G401 (cell line): Measurements from ENCODE around the gene BCORL1. TPM values are rescaled to one million over a fixed set of nuclear protein-coding genes. Genes with fewer than 3 reads are reported as not detected.
A peak's percentile ranks its signal among the peaks of the same experiment; 100 is the strongest.

Experiments used
- DNase-seq: peaks from one replicate; pipeline ENCODE4 v3.0.0-alpha.2; 2015; ENCODE audit warnings: low spot score
- in situ Hi-C: cut with HindIII; loops from 2 replicates; pipeline ENCODE4 v1.10.0; 2016; ENCODE audit warnings: low sequenced_read_pairs, mixed read lengths
- total RNA-seq: library from RNA; depleted of rRNA; stranded (reverse); fragments of >200 nt; shearing (Covaris generic); gene quantifications from 2 replicates; pipeline ENCODE4 v1.2.3, GENCODE V29; 2014

The BCORL1 gene
- total RNA-seq, 1 experiment from 2014 or later = 3.4 TPM

GRCh38 chrX:130048686-130049222 lies 66.3 kb downstream of the BCORL1 start:
- in situ Hi-C loops = no loop called here
- DNase-seq = no peak

- in situ Hi-C loops = no loop called here
- DNase-seq = no peak
These were observed 67.4 kb downstream of the BCORL1 start for GRCh38 chrX:130049821-130050220.

DNA sequence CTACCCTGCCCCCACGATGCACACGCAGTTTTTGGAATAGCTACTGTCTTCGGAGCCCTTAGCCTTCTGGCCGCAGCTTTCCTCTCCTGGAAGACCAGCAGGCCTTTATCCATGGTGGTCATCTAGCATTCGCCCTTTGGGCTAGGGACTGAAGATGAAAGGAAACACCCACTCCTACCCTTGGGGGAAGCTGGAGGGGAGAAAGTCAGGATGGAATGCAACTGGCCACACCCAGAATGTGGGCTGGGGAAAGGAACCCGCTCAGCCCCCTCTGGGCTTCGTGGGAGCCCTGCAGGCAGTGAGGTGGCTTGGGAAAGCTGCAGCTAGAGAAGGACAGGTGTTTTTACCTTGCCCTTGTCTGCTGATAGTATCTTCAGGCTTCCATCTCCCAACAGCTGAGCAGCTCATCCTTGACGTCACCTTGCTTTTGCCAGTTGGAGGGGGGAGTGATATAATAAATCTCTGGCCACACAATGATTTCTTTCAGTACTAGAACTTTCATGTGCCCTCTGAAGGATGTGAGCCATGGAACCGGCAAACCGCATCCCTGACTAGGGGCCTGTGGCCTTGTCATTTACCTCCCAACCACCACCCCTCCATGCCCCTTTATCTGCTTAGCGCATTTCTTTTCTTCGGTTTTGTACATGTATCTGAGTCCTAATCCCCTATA lies 68.9 kb downstream of the BCORL1 start:
- in situ Hi-C loops = no loop called here
- no peak for DNase-seq

DNA sequence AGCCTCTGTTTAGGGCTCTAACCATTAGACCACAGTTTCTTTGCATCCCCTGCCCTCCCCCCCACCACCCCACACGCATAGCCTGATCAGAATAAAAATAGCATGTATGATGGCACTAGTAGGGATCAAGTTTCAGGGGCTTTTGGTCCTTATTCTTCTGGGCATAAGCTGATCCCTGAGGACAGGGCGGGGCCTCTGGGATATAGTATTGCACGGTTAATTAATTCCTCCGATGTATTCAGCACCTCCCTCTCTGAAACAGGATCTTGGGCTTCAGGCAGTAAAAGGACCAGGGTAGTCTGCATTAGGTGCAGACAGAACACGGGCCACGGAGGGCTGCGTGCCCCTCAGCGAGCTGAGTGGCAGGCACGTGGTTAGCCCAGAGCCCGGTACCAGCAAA lies 70.8 kb downstream of the BCORL1 start:
- in situ Hi-C loops = no loop called here

DNA sequence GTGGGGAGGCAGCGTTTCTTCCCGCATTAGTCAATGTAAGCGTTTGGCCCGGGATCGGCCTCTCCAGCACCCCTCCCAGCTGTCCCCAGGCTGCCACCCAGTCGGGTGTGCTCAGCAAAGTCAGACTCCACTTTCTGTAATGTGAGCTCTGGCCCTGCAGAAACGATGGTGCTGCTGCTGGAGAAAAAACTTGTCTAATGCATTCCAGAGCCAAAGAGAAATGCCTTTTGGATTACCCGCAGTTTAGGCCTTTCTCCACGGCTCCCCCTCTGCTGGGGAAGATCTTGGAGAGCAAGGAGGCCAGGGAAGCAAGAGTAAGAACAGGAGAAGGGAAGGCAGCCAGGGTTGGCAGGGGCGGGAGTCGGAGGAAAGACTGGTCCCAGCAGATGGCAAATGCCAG lies 72.7 kb downstream of the BCORL1 start:
- in situ Hi-C loops = no loop called here
- DNase-seq = peak; percentile 11

More for the DNA sequence above, 70.8 kb downstream of the BCORL1 start:
- no peak for DNase-seq

DNA sequence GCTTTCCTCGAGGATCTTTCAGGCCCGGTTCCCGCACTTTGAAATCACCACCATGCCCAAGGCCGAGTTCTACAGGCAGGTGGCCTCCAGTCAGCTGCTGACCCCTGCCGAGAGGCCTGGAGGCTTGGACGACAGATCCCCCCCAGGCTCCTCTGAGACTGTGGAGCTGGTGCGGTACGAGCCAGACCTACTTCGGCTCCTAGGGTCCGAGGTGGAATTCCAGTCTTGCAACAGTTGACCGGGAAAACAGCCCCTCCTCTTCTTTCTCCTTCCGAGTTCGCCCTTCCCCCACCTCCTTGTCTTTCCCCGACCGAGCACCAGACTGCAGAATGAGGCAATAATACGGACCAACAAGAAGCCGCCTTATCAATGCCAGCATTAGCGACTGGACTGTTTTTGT lies 73.5 kb downstream of the BCORL1 start:
- in situ Hi-C loops = no loop called here
- DNase-seq = no peak

GRCh38 chrX:130057209-130057608 lies 74.8 kb downstream of the BCORL1 start:
- in situ Hi-C loops = no loop called here
- peak; percentile 6 for DNase-seq

DNA sequence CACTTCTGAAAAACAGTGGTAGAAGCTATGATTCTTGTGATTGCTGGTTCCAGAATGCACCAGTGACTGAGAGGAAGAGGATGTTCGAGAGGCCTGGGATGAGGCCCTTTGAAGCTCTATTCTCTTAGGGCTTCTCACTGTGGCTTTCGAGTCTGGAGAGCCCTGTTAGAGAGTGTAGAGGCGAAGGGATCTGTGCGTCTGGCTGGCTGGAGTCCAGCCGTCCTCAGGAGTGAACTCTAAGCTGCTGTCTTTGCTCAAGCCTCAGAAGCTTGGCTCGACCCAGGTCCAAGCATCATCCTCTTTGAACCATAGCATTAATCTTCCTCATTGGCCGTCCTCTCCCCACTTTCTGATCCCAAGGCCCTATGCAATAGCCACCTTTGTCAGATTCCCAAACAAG lies 76.2 kb downstream of the BCORL1 start:
- in situ Hi-C loops = no loop called here

GRCh38 chrX:130060122-130061069 lies 78.0 kb downstream of the BCORL1 start:
- peak; percentile 68 for DNase-seq
- in situ Hi-C loops = no loop called here

More for the DNA sequence above, 76.2 kb downstream of the BCORL1 start:
- peak; percentile 57 for DNase-seq

- in situ Hi-C loops = no loop called here
- DNase-seq = no peak
These were observed 84.7 kb downstream of the BCORL1 start for GRCh38 chrX:130066975-130067615.

DNA sequence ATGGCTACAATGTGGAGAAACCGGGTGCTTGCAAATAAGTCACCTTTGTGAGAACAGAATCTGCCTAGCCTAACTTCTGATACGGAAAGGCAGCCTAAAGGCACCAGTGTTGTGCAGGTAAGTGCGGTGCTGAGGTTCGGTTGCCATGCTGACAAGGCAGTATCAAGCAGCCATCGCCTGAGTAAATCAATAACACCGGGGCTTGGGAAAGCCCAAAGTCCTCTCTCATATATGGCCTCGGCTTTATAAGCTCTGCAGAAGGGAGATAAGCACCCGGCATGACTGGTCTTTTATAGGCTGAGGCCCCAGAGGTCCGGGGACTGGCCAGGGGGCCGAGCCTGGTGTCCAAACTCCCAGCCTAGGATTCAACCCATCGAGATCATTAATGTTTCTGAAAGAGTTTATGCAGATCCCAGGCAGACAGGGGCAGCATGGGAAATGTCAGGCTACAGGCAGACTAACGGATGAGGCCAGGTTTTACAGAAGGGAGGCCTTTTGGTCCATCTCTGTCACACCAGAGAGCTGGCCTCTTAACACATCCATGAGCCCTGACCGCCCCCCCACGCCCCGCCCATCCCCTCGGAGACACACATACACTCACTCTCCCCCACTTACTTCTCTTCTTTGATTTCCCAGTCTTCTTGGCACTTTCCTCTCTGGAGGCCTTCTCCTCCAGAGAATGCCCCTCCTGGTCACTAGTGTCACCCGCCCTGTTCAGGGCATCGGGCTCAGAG lies 89.3 kb downstream of the BCORL1 start:
- in situ Hi-C loops = no loop called here
- no peak for DNase-seq

DNA sequence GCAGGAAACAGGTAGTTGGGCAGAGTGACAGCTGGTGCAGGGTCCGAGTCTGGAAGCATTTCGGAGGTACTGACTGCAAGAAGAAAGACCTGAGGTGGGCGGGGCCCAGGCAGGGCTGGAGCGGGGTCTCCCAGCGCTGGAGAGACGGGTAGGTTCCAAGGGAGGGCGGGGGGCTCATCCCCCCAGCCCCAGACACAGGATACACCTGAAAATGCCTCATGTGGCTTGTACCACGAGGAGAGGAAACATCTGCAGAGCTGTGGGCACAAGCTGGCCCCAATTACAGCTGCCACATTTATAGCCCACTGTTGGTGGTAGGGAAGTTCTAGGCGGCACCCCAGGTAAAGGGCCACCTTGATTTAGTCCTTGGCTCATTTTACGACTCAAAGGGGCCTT lies 89.9 kb downstream of the BCORL1 start:
- in situ Hi-C loops = no loop called here
- no peak for DNase-seq

DNA sequence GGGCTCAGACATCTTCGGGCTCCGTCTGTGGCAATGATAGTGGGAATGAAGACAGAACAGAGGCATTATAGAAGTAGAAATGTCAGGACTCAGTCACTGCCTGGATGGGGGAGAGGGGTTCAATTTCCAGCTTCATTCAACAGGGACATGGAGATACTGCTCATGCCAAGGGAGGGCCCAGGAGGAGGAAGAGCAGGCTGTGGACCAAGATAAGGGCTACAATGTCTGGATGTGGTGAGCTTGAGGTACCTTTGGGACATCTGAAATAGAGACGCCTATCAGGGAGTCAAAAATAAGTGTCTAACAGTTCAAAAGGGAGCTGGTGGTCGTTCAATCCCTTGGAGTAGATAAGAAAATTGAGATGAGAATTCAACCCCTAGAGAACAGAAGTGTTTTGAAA lies 93.3 kb downstream of the BCORL1 start:
- in situ Hi-C loops = no loop called here
- no peak for DNase-seq

DNA sequence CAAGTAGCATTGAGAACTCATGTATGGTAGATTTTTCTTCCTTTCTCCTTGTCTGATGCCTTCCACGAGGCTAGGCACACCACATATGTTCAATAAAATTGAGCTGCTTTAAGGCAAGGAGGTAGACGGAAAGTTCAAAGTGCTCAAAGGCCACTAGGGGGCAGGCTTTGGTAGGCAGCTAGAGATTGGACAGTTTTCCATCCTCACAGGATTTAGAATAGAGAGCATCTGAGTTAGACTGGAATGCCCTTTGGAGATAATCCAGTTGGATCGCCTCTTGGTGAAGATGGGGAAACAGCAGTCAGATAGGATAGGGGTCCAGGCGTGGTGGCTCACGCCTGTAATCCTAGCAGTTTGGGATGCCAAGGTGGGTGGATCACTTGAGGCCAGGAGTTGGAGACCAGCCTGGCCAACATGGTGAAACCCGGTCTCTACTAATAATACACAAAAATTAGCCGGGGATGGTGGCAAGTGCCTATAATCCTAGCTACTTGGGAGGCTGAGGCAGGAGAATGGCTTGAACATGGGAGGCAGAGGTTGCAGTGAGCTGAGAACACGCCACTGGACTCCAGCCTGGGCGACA lies 97.5 kb downstream of the BCORL1 start:
- DNase-seq = peak; percentile 77
- in situ Hi-C loops = no loop called here

DNA sequence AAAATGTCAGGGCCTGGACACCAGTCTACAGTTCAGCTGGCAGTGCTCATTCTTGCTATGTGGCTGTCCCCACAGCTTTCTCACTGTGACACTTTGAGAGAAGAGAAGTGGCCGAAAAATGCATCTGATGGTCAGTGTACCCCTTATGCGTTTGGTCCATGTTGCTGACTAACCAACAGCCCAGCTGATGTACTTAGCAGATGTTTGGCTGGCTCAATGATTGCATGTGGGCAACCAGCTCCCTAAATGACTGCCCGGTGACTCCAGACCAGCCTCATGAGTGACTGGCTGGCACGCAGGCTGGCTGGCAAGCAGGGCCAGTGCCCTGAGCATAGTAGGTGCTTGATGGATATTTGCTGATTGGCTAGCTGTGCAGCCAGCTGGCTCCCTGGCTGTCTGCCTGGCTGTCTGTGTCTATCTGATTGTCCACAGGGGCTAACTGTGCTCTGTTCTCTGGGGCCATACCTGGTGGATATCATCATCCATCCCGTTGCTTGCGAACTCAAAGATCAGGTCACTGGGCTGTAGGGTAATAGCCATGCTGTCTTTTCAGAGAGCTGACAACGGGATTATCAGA lies 98.4 kb downstream of the BCORL1 start:
- peak; percentile 18 for DNase-seq
- in situ Hi-C loops = no loop called here

GRCh38 chrX:130081421-130082045 lies 99.1 kb downstream of the BCORL1 start:
- in situ Hi-C loops = no loop called here
- peak; percentile 2 for DNase-seq

DNA sequence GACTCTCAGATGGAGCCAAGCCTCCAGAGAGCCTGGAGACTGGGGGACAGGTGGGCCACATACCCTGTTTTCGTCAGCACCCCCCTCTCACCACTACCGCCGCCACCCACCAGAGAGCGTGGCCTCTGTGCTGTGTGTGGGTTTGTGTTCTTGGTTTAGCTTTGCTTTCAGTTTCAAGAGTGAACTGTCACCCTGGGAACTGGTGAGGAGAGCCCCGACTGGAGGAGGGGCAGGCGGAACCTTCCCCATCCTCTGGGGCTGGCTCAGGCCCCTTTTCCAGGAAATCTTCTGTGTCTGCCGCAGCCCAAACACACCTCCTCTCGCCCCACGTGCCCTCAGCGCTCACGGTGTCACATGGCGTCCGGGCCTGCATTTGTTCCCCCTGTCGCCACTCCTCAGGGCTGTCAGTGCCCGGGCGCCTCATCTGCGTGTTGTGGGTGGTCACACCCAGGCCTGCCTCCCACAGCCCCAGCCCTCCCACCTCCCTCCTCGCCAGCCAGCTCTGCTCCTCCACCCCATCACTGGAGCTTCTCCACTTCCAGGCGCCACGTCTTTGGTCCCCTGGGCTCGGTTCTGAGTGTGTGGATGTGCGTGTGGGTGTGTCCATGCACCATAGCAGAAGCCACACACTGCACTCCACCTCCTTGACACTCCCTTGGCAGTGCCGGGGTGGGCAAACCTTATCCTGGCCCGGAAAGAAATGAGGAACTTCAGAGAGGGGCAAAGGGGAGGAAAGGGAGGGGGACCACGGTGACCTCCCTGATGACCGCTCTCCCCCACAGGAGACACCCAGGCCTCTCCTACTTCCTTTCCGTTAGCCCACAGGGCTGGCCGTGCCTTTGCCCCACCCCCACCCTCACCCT lies 100.0 kb downstream of the BCORL1 start:
- in situ Hi-C loops = no loop called here
- DNase-seq = no peak
